ENCODE data around the gene TTC39A.

Gene TTC39A

GRCh38 chr1:51355382-51355781 is 25.0 kb upstream of the TTC39A start:
- no peak overlapping the region for H3K4me3 ChIP-seq (ENCODE audit: low read length)
- TF ChIP-seq CTCF (conservative IDR thresholded peaks at IDR 0.05; ENCODE audit: low read length), result no peak
- no peak for DNase-seq (ENCODE audit: low read depth)

- no peak overlapping the region for H3K4me3 ChIP-seq (ENCODE audit: low read length)
- DNase-seq (ENCODE audit: low read depth), result no peak
- TF ChIP-seq CTCF (conservative IDR thresholded peaks at IDR 0.05; ENCODE audit: low read length), result no peak
Measured at GRCh38 chr1:51354416-51354815, 24.1 kb upstream of the TTC39A start.

- H3K4me3 ChIP-seq (ENCODE audit: low read length), result no peak overlapping the region
- DNase-seq (ENCODE audit: low read depth), result no peak
- no peak for TF ChIP-seq CTCF (conservative IDR thresholded peaks at IDR 0.05; ENCODE audit: low read length)
Measured at GRCh38 chr1:51351907-51352306, 21.5 kb upstream of the TTC39A start.

- DNase-seq (ENCODE audit: low read depth), result no peak
- TF ChIP-seq CTCF (conservative IDR thresholded peaks at IDR 0.05; ENCODE audit: low read length), result no peak
- H3K4me3 ChIP-seq (ENCODE audit: low read length), result no peak overlapping the region
Measured at GRCh38 chr1:51349862-51350261, 19.5 kb upstream of the TTC39A start.

GRCh38 chr1:51348147-51348527 is 17.8 kb upstream of the TTC39A start:
- DNase-seq (ENCODE audit: low read depth), result no peak
- no peak overlapping the region for H3K4me3 ChIP-seq (ENCODE audit: low read length)
- no peak for TF ChIP-seq CTCF (conservative IDR thresholded peaks at IDR 0.05; ENCODE audit: low read length)

GRCh38 chr1:51347398-51348146 is 17.2 kb upstream of the TTC39A start:
- TF ChIP-seq CTCF (conservative IDR thresholded peaks at IDR 0.05; ENCODE audit: low read length), result no peak
- no peak for DNase-seq (ENCODE audit: low read depth)
- H3K4me3 ChIP-seq (ENCODE audit: low read length), result no peak overlapping the region
